CD4-positive, alpha-beta T cell (primary cell): ENCODE data around the gene NEU3. TPM values are rescaled to one million over a fixed set of nuclear protein-coding genes. Genes with fewer than 3 reads are reported as not detected.
"Not testable (repeated sequence)": the region's sequence is repeated elsewhere in the genome, so short reads cannot be mapped to it uniquely, and the experiment has no call there.

Experiments
- ATAC-seq: fragments of 200-7000 bp; cut with Tn5 transposase; one replicate; pipeline ENCODE4 v1.10.0; 2022; ENCODE audit warnings: mild to moderate bottlenecking; ENCODE audit not compliant: poor library complexity
- CTCF ChIA-PET: fragments of 350-600 bp; sonication (Branson Sonifier 250); formaldehyde crosslinking; loops from one replicate; lab custom pipeline; 2021; ENCODE audit warnings: antibody characterized with exemption, inconsistent platforms; lab: Charles Lee
- POLR2A ChIA-PET: fragments of 350-600 bp; sonication (Branson Sonifier 250); formaldehyde crosslinking; loops from one replicate; lab custom pipeline; 2021; ENCODE audit warnings: antibody characterized with exemption, inconsistent platforms; lab: Charles Lee
- DNase-seq, 14 experiments: peaks; one replicate each; pipeline ENCODE4 v3.0.0-alpha.2; 2013 to 2020; ENCODE audit warnings: mixed read lengths in 2 of 14
- H3K27ac ChIP-seq, 2 donors: one replicate each; pipeline versions ENCODE4 v1.5.1 to v1.7.0; 2013; ENCODE audit warnings: low read length in 2 of 2, low read depth in 1 of 2, mild to moderate bottlenecking in 1 of 2
- H3K27me3 ChIP-seq, 2 experiments: 1 replicate in 1 of 2; 2 replicates in 1 of 2; pipeline versions ENCODE4 v1.6.1 to v1.7.0; 2013; ENCODE audit warnings: low read length in 2 of 2, control low read depth in 1 of 2, mild to moderate bottlenecking in 1 of 2, moderate library complexity in 1 of 2; ENCODE audit not compliant: insufficient read depth in 2 of 2, control insufficient read depth in 1 of 2
- H3K36me3 ChIP-seq: one replicate; pipeline ENCODE4 v1.6.1; 2013; ENCODE audit warnings: low read length, control low read depth; ENCODE audit not compliant: insufficient read depth
- H3K4me1 ChIP-seq: one replicate; pipeline ENCODE4 v1.6.1; 2013; ENCODE audit warnings: low read length, control low read depth; ENCODE audit not compliant: insufficient read depth
- H3K4me3 ChIP-seq: one replicate; pipeline ENCODE4 v1.5.1; 2013; ENCODE audit warnings: mild to moderate bottlenecking, low read length, moderate library complexity
- H3K9me3 ChIP-seq, 2 experiments: 1 replicate in 1 of 2; 2 replicates in 1 of 2; pipeline versions ENCODE4 v1.6.1 to v1.7.0; 2013; ENCODE audit warnings: low read length in 2 of 2, mild to moderate bottlenecking in 2 of 2, control low read depth in 1 of 2, moderate library complexity in 1 of 2; ENCODE audit not compliant: control insufficient read depth in 1 of 2, insufficient read depth in 1 of 2
- H3K27ac Mint-ChIP-seq: one replicate; pipeline ENCODE4 v1.8.0; 2020; ENCODE audit warnings: mixed read lengths
- H3K27me3 Mint-ChIP-seq: one replicate; pipeline ENCODE4 v1.8.0; 2021; ENCODE audit warnings: mixed read lengths
- H3K36me3 Mint-ChIP-seq: one replicate; pipeline ENCODE4 v1.8.0; 2021; ENCODE audit warnings: low read depth, mixed read lengths
- H3K4me1 Mint-ChIP-seq: one replicate; pipeline ENCODE4 v1.8.0; 2021; ENCODE audit warnings: low read depth, mixed read lengths
- H3K4me3 Mint-ChIP-seq: one replicate; pipeline ENCODE4 v1.8.0; 2020; ENCODE audit warnings: mild to moderate bottlenecking, mixed read lengths
- H3K9me3 Mint-ChIP-seq: one replicate; pipeline ENCODE4 v1.8.0; 2020; ENCODE audit warnings: mixed read lengths
- CTCF ChIP-seq: fragments of 200-600 bp; IDR thresholded peaks from one replicate; pipeline ENCODE4 v1.8.0; 2022; ENCODE audit warnings: antibody characterized with exemption, mild to moderate bottlenecking
- intact Hi-C, 2 experiments: fragments of 100-400 bp; cut with DNase I in 1 of 2; cut with micrococcal nuclease in 1 of 2; formaldehyde crosslinking; loops; one replicate each; pipeline versions ENCODE4 v1.15.1 to v1.9.0; 2023 to 2025; cut with DNase I, micrococcal nuclease
- total RNA-seq, 174 experiments: library from RNA in 2 of 174; stranded (reverse) in 2 of 174; gene quantifications; one replicate each; pipeline ENCODE4 v1.2.3 and lab custom pipeline; 2021 to 2026

The NEU3 gene
- total RNA-seq, 2 experiments from 2014 or later: 9.7 to 10.6 TPM

GRCh38 chr11:74957937-74958629 is 30.6 kb upstream of the NEU3 start:
- CTCF ChIA-PET: no interaction called here
- no peak for TF ChIP-seq CTCF
- Mint-ChIP-seq H3K36me3 (peaks cover 79% of the 10 kb centered on the region), H3K27me3 (no peaks in the 10 kb centered on the region), H3K4me3 (no peak overlapping the region), H3K27ac (no peak overlapping the region), H3K4me1 (peaks cover 92% of the 10 kb centered on the region), H3K9me3 (no peaks in the 10 kb centered on the region)
- H3K27me3 ChIP-seq: no peaks in the 10 kb centered on the region
- no peak for DNase-seq
- peaks cover 44% of the 10 kb centered on the region for H3K36me3 ChIP-seq
- POLR2A ChIA-PET: no interaction called here
- H3K4me3 ChIP-seq: no peak overlapping the region
- no peak for ATAC-seq
- H3K4me1 ChIP-seq: peaks cover 7% of the 10 kb centered on the region
- intact Hi-C loops: no loop called here
- no peaks in the 10 kb centered on the region for H3K9me3 ChIP-seq
- H3K27ac ChIP-seq: no peak overlapping the region

- CTCF ChIA-PET: interaction anchor here (1.6 kb wide), 1 partner anchor 288 kb away, joined by 5 read pairs; no protein-coding TSS in a partner anchor
- H3K4me3 Mint-ChIP-seq, H3K27me3 Mint-ChIP-seq, intact Hi-C loops, H3K9me3 Mint-ChIP-seq, H3K27me3 ChIP-seq, H3K4me3 ChIP-seq, H3K9me3 ChIP-seq, ATAC-seq, DNase-seq, H3K27ac ChIP-seq, H3K4me1 ChIP-seq: not testable (repeated sequence)
- peak overlapping the region; percentile 15 for H3K27ac Mint-ChIP-seq
- peaks cover 75% of the 10 kb centered on the region for H3K36me3 Mint-ChIP-seq
- POLR2A ChIA-PET: interaction anchor here (1.1 kb wide), 1 partner anchor 21 kb away, joined by 3 read pairs; no protein-coding TSS in a partner anchor
- H3K36me3 ChIP-seq: peaks cover 39% of the 10 kb centered on the region
- peaks cover 86% of the 10 kb centered on the region for H3K4me1 Mint-ChIP-seq
These were observed 28.6 kb upstream of the NEU3 start for GRCh38 chr11:74960128-74960527.

GRCh38 chr11:74966651-74967050 is 22.1 kb upstream of the NEU3 start:
- DNase-seq: no peak
- Mint-ChIP-seq H3K27ac (no peak overlapping the region), H3K9me3 (no peaks in the 10 kb centered on the region), H3K4me1 (peaks cover 34% of the 10 kb centered on the region), H3K27me3 (no peaks in the 10 kb centered on the region), H3K36me3 (peaks cover 84% of the 10 kb centered on the region), H3K4me3 (no peak overlapping the region)
- no peak for ATAC-seq
- CTCF ChIA-PET: no interaction called here
- no peaks in the 10 kb centered on the region for H3K27me3 ChIP-seq
- no peaks in the 10 kb centered on the region for H3K4me1 ChIP-seq
- H3K36me3 ChIP-seq: peaks cover 63% of the 10 kb centered on the region
- H3K4me3 ChIP-seq: no peak overlapping the region
- H3K9me3 ChIP-seq: no peaks in the 10 kb centered on the region
- intact Hi-C loops: no loop called here
- POLR2A ChIA-PET: no interaction called here
- H3K27ac ChIP-seq: no peak overlapping the region
- no peak for TF ChIP-seq CTCF
